ENCODE results near the gene NOTCH4.

Gene NOTCH4

GRCh38 chr6:32147401-32148132 lies 76.3 kb downstream of the NOTCH4 start:
- no peak for DNase-seq (ENCODE audit: low read depth in 2 of 3, low spot score in 1 of 3)

DNA sequence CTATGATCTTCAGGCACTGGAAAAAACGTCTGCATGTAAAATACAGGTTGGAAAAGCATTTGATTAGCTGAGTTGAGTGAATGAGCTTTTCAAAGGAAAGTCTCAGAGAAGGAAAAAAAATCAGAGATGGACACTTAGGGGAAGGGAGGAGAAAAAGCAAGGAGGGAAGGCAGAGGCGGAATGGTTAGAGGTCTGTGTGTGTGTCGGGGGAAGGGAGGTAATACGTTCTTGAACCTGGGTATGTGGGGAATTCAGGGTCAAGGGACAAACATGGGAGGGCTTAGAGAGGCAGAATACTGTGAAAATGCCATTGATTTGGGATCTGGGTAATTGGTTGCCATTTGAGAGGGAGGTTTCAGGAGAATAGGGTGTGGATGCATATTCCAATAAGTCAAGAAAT lies 77.2 kb downstream of the NOTCH4 start:
- DNase-seq (ENCODE audit: low read depth in 2 of 3, low spot score in 1 of 3), result no peak

DNA sequence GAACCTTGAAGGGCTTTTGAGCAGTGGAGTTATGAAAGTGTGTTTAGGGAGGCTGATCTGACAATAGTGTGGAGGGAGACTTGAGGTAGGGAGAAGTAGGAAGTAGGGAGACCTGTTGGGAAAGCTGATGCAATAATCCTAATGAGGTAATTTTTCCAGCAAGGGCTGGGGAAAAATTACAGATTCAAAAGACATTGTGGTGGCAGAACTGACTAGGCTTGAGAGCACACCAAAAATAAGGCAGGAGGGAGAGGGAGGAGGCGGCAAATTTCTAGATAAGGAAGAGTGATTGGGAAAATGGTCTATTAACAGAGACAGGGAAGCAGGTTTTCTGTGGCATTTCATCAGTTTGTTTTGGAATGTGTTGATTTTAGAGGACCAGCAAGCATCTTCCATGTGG lies 77.6 kb downstream of the NOTCH4 start:
- DNase-seq (ENCODE audit: low read depth in 2 of 3, low spot score in 1 of 3), result no peak
